Kidney (tissue), 14 donors: ENCODE data around the gene RAD51C. TPM values are rescaled to one million over a fixed set of nuclear protein-coding genes. Genes with fewer than 3 reads are reported as not detected.
A peak's percentile ranks its signal among the peaks of the same experiment; 100 is the strongest.

Experiments used
- DNase-seq, 5 donors: peaks; one replicate each; pipeline ENCODE4 v3.0.0-alpha.2; 2013 to 2020
- FAIRE-seq: peaks from 2 replicates; lab custom pipeline; 2012; peaks lifted over from hg19 to GRCh38; lab: Jason Lieb, UNC
- H3K27ac ChIP-seq, 2 donors: one replicate each; pipeline ENCODE4 v1.7.0; 2013; ENCODE audit warnings: low read depth in 2 of 2, low read length in 2 of 2, inconsistent platforms in 1 of 2
- H3K27me3 ChIP-seq: one replicate; pipeline ENCODE4 v1.7.1; 2013; ENCODE audit warnings: low read length, inconsistent platforms; ENCODE audit not compliant: control insufficient read depth, insufficient read depth
- H3K36me3 ChIP-seq, 3 donors: one replicate each; pipeline versions ENCODE4 v1.7.0 to v1.7.1; 2013; ENCODE audit warnings: low read length in 3 of 3, control low read depth in 1 of 3, inconsistent platforms in 1 of 3; ENCODE audit not compliant: insufficient read depth in 3 of 3, control insufficient read depth in 2 of 3
- H3K4me1 ChIP-seq, 3 donors: one replicate each; pipeline versions ENCODE4 v1.7.0 to v1.7.1; 2013; ENCODE audit warnings: low read length in 3 of 3, inconsistent platforms in 1 of 3, low read depth in 1 of 3; ENCODE audit not compliant: control insufficient read depth in 2 of 3, insufficient read depth in 2 of 3
- H3K4me3 ChIP-seq, 3 donors: one replicate each; pipeline versions ENCODE4 v1.7.0 to v1.8.1; 2013; ENCODE audit warnings: low read length in 3 of 3, control low read depth in 1 of 3, inconsistent platforms in 1 of 3
- H3K9ac ChIP-seq, 3 donors: one replicate each; pipeline versions ENCODE4 v1.7.0 to v1.7.1; 2013; ENCODE audit warnings: low read length in 3 of 3, control low read depth in 1 of 3, inconsistent platforms in 1 of 3
- H3K9me3 ChIP-seq, 3 donors: one replicate each; pipeline versions ENCODE4 v1.7.0 to v1.7.1; 2013; ENCODE audit warnings: low read length in 3 of 3, control low read depth in 1 of 3, inconsistent platforms in 1 of 3; ENCODE audit not compliant: control insufficient read depth in 2 of 3, insufficient read depth in 1 of 3
- intact Hi-C: fragments of 100-400 bp; cut with DNase I; formaldehyde crosslinking; loops from one replicate; pipeline ENCODE4 v1.11.1; 2022
- polyA plus RNA-seq: library from polyadenylated mRNA; stranded (reverse); fragments of 350-450 nt; fragmentation: Illumina TruSeq; extraction: RNeasy Lipid Tissue Mini Kit (QIAGEN cat#74804); gene quantifications from one replicate; pipeline ENCODE4 v1.2.3, GENCODE V29; 2014; ENCODE audit warnings: low read depth, low replicate concordance; ENCODE audit not compliant: insufficient read depth
- total RNA-seq: library from RNA; stranded (reverse); fragmentation: NEBNext Ultra II Directional; extraction: Animal tissue kit (Norgen Biotek cat#: 25700); gene quantifications from one replicate; pipeline ENCODE4 v1.2.1, GENCODE V29; 2021
- TF ChIP-seq, protein P1 (sequence below): IDR thresholded peaks from 3 replicates; pipeline ENCODE4 v1.5.1; 2012; ENCODE audit warnings: mild to moderate bottlenecking, moderate library complexity, borderline replicate concordance; ENCODE audit not compliant: insufficient read depth; ENCODE audit errors: extremely low read depth
- donor health status: control.
- donor health status: control.
- donor health status: control.
- donor health status: control.
- donor health status: control.
- donor health status: DM: yes; HTN: yes; CAD: no.
- donor health status: Normal renal cell carcinoma (clear cell type).

RAD51C gene
- total and polyA plus RNA-seq, 2 donors from 2014 or later = 20.2 to 29.3 TPM

DNA sequence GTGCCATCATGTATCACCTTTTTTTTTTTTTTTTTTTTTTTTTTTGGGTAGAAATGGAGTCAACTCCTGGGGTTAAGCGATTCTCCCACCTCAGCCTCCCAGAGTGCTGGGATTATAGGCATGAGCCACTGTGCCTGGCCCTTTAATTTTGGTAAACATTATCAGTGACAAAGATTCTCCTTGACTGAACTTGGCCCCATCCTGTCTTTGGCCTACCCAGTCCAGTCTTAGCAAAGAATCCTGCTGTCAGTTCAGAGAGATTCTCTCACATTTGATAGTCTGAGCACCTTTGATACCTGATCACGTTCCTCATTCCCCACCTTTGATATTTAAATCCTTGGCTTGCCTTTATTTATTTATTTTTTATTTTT is 11.5 kb downstream of the RAD51C start:
- FAIRE-seq (no peak), DNase-seq (no peak)
- Histone ChIP-seq H3K9ac (no peak overlapping the region), H3K36me3 (peaks cover 0 to 3% (median 0%) of the 10 kb centered on the region in 3 donors), H3K9me3 (no peaks in the 10 kb centered on the region), H3K27ac (no peak overlapping the region), H3K27me3 (no peaks in the 10 kb centered on the region), H3K4me3 (no peak overlapping the region), H3K4me1 (no peaks in the 10 kb centered on the region)
- intact Hi-C loops = loop anchor here (10.0 kb wide), 1 partner anchor 301 kb away; no protein-coding TSS in a partner anchor
- TF ChIP-seq, protein P1, sequence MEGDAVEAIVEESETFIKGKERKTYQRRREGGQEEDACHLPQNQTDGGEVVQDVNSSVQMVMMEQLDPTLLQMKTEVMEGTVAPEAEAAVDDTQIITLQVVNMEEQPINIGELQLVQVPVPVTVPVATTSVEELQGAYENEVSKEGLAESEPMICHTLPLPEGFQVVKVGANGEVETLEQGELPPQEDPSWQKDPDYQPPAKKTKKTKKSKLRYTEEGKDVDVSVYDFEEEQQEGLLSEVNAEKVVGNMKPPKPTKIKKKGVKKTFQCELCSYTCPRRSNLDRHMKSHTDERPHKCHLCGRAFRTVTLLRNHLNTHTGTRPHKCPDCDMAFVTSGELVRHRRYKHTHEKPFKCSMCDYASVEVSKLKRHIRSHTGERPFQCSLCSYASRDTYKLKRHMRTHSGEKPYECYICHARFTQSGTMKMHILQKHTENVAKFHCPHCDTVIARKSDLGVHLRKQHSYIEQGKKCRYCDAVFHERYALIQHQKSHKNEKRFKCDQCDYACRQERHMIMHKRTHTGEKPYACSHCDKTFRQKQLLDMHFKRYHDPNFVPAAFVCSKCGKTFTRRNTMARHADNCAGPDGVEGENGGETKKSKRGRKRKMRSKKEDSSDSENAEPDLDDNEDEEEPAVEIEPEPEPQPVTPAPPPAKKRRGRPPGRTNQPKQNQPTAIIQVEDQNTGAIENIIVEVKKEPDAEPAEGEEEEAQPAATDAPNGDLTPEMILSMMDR = no peak

DNA sequence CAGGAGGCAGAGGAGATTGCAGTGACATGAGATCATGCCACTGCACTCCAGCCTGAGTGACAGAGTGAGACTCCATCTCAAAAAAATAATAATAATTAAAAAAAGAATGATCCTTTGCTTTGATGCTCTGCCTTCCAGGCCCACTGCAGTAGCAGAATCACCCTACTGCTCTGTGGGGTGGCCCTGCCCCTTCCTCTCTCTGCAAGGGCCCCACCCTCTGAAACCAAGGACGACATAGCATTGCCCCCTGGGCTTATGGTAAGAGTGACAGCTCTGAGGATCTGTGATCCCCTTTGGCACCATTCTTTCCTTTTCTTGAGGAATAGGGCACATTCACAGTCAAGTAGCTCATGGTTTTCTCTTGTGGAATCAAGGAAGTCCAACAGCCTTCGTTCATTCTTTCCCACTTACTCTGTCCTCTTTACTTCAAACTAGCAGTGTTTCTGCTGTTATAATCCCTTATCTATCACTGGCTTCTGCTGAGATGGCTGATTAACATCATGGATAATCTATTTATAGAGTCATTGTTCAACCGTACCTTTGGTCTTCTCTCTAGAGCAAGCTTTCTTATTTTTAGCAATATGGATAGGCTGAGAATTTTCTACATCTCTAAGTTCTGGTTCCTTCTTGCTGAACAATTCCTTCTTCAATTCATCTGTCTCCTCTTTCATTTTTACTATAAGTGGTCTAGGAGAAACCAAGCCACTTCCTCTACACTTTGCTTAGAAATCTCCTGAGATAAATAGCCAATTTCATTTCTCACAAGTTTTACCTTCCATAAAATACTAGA is 14.1 kb downstream of the RAD51C start:
- H3K9ac ChIP-seq = no peak overlapping the region
- H3K27me3 ChIP-seq = no peaks in the 10 kb centered on the region
- intact Hi-C loops = loop anchor here (10.0 kb wide), 1 partner anchor 298 kb away; no protein-coding TSS in a partner anchor
- no peaks in the 10 kb centered on the region for H3K9me3 ChIP-seq
- H3K4me1 ChIP-seq = no peaks in the 10 kb centered on the region
- no peak for FAIRE-seq
- no peak overlapping the region for H3K27ac ChIP-seq
- H3K4me3 ChIP-seq = no peak overlapping the region
- DNase-seq = no peak
- TF ChIP-seq, protein P1 = no peak
- no peaks in the 10 kb centered on the region for H3K36me3 ChIP-seq

DNA sequence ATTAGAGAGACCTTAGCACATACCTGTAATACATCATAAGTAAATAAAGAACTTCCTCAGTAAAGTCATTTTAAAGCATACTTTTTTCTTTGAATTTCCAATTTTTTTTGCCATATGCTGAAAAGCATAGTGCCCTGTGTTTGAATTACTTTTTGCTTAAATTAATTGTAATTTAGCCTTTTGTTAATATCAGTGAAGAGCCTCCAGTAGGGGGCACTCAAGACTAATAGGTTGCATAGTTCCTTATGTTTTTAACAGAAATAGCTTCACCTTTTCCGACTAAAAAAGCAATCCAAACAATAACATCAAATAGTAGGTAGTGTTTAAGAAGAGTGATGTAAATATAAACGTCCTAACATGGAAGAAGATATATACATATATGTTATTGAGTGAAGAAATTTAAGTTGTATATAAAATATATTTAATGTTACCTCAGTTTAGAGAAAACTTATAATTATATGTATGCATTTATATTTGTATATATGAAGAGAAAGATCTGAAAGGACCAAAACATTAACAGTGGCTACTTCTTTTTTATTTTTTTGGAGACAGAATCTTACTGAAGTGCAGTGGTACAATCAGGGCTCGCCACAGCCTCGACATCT is 18.6 kb downstream of the RAD51C start:
- FAIRE-seq (peak; percentile 79), DNase-seq (peak in 3 of 5 donors; percentile 15 to 80 (median 74))
- TF ChIP-seq, protein P1 = peak; percentile 56
- Histone ChIP-seq H3K27ac (no peak overlapping the region), H3K9me3 (no peaks in the 10 kb centered on the region), H3K9ac (no peak overlapping the region), H3K4me1 (no peaks in the 10 kb centered on the region), H3K27me3 (no peaks in the 10 kb centered on the region), H3K36me3 (no peaks in the 10 kb centered on the region), H3K4me3 (no peak overlapping the region)
- intact Hi-C loops = no loop called here
